HepG2 (cell line): ENCODE data around the gene ADSL. TPM values are rescaled to one million over a fixed set of nuclear protein-coding genes. Genes with fewer than 3 reads are reported as not detected.

Source experiments
- ATAC-seq: fragments of 200-7000 bp; cut with Tn5 transposase; 3 replicates; pipeline ENCODE4 v1.9.1; 2020; ENCODE audit warnings: mild to moderate bottlenecking, moderate library complexity
- BruUV-seq: library from RNA; stranded (reverse); fragments of 400-500 nt; replicated peaks from 2 replicates; lab custom pipeline; 2021; lab: Mats Ljungman, UMichigan
- CTCF ChIA-PET: fragments of 300-600 bp; formaldehyde crosslinking; extraction: SDS; loops from one replicate; lab custom pipeline; 2021; ENCODE audit warnings: low total read pairs, inconsistent platforms, low intra/inter-chr PET ratio; lab: Yijun Ruan, JAX
- POLR2A ChIA-PET: fragments of 350-600 bp; sonication (Branson Sonifier 250); formaldehyde crosslinking; loops from one replicate; lab custom pipeline; 2020; ENCODE audit warnings: antibody characterized with exemption, inconsistent platforms; lab: Yijun Ruan, JAX
- DNase-seq: peaks from one replicate; pipeline ENCODE4 v3.0.0-alpha.2; 2015; ENCODE audit warnings: low spot score
- FAIRE-seq: peaks from 3 replicates; lab custom pipeline; 2011; peaks lifted over from hg19 to GRCh38; lab: Jason Lieb, UNC
- H2AFZ ChIP-seq: one replicate; pipeline ENCODE4 v1.6.1; 2011; ENCODE audit warnings: low read length, inconsistent platforms
- H3K27ac ChIP-seq: fragments of 300-600 bp; 3 replicates; pipeline ENCODE4 v1.8.0; 2011; ENCODE audit warnings: mixed run types, mild to moderate bottlenecking, mixed read lengths, low read length, inconsistent platforms; ENCODE audit not compliant: insufficient read depth; ENCODE audit errors: extremely low read length
- H3K27me3 ChIP-seq, 2 experiments: fragments of 200-600 bp in 1 of 2; 2 replicates in 1 of 2; 3 replicates in 1 of 2; pipeline versions ENCODE4 v1.6.0 to v1.8.0; 2011; ENCODE audit warnings: low read length in 2 of 2, mild to moderate bottlenecking in 2 of 2, moderate library complexity in 2 of 2, inconsistent platforms in 1 of 2; ENCODE audit not compliant: insufficient read depth in 2 of 2, control insufficient read depth in 1 of 2
- H3K36me3 ChIP-seq, 2 experiments: fragments of 200-600 bp in 1 of 2; replicated peaks in 1 of 2; 2 replicates in 1 of 2; 3 replicates in 1 of 2; pipeline versions ENCODE4 v1.5.1 to v1.8.0; 2011; ENCODE audit warnings: low read length in 2 of 2, inconsistent platforms in 1 of 2; ENCODE audit not compliant: insufficient read depth in 2 of 2, control insufficient read depth in 1 of 2
- H3K4me1 ChIP-seq: 2 replicates; pipeline ENCODE4 v1.5.1; 2012; ENCODE audit warnings: low read length, inconsistent platforms; ENCODE audit not compliant: insufficient read depth
- H3K4me2 ChIP-seq: 2 replicates; pipeline ENCODE4 v1.6.0; 2011; ENCODE audit warnings: low read depth, low read length, inconsistent platforms
- H3K4me3 ChIP-seq, 3 experiments: fragments of 200-600 bp in 1 of 3; sonication (generic), shearing (Covaris generic) in 1 of 3; replicated peaks in 1 of 3; 2 replicates each; pipeline ENCODE4 v1.5.1; 2011 to 2016; ENCODE audit warnings: low read length in 3 of 3, inconsistent platforms in 2 of 3, low read depth in 2 of 3, mild to moderate bottlenecking in 2 of 3, control low read depth in 1 of 3, mixed read lengths in 1 of 3; ENCODE audit not compliant: insufficient read depth in 1 of 3
- H3K79me2 ChIP-seq: one replicate; pipeline ENCODE4 v1.6.1; 2011; ENCODE audit warnings: low read length, inconsistent platforms; ENCODE audit not compliant: insufficient read depth
- H3K9ac ChIP-seq: 2 replicates; pipeline ENCODE4 v1.6.0; 2011; ENCODE audit warnings: mild to moderate bottlenecking, low read depth, low read length, inconsistent platforms; ENCODE audit not compliant: insufficient read depth
- H3K9me3 ChIP-seq: 2 replicates; pipeline ENCODE4 v1.5.1; 2012; ENCODE audit warnings: mild to moderate bottlenecking, low read length
- H4K20me1 ChIP-seq: 2 replicates; pipeline ENCODE4 v1.6.0; 2011; ENCODE audit warnings: inconsistent platforms, mild to moderate bottlenecking, low read length, moderate library complexity; ENCODE audit not compliant: insufficient read depth
- CTCF ChIP-seq: sonication (generic); formaldehyde crosslinking; IDR thresholded peaks from 2 replicates; pipeline ENCODE4 v1.5.0; 2020; ENCODE audit warnings: mild to moderate bottlenecking, missing genetic modification reagents, moderate library complexity
- FOXK1 ChIP-seq: sonication (generic); formaldehyde crosslinking; IDR thresholded peaks from 2 replicates; pipeline ENCODE4 v1.4.0; 2020; ENCODE audit warnings: low read depth, missing genetic modification reagents, borderline replicate concordance
- GTF3A ChIP-seq: sonication (generic); formaldehyde crosslinking; conservative IDR thresholded peaks from 2 replicates; pipeline ENCODE4 v1.4.0; 2020; ENCODE audit warnings: mild to moderate bottlenecking, missing genetic modification reagents
- KIAA2018 ChIP-seq: sonication (generic); formaldehyde crosslinking; IDR thresholded peaks from 2 replicates; pipeline ENCODE4 v1.5.0; 2020; ENCODE audit warnings: mild to moderate bottlenecking, missing genetic modification reagents, borderline replicate concordance
- MED1 ChIP-seq: sonication (generic); formaldehyde crosslinking; IDR thresholded peaks from 2 replicates; pipeline ENCODE4 v1.4.0; 2020; ENCODE audit warnings: missing genetic modification reagents
- SAFB2 ChIP-seq: sonication (generic); formaldehyde crosslinking; IDR thresholded peaks from 2 replicates; pipeline ENCODE4 v1.5.1; 2020; ENCODE audit warnings: missing genetic modification reagents, low read depth, mild to moderate bottlenecking, borderline replicate concordance
- SMYD3 ChIP-seq: sonication (generic); formaldehyde crosslinking; IDR thresholded peaks from 2 replicates; pipeline ENCODE4 v1.8.1; 2023; ENCODE audit warnings: mild to moderate bottlenecking, missing genetic modification reagents
- SSRP1 ChIP-seq: IDR thresholded peaks from 2 replicates; pipeline ENCODE4 v1.6.1; 2016; ENCODE audit warnings: control low read depth
- ZC3H4 ChIP-seq: sonication (generic); formaldehyde crosslinking; IDR thresholded peaks from 2 replicates; pipeline ENCODE4 v1.4.0; 2020; ENCODE audit warnings: missing genetic modification reagents, borderline replicate concordance
- ZFP36 ChIP-seq: fragments of 150-350 bp; IDR thresholded peaks from 2 replicates; pipeline ENCODE4 v1.6.1; 2018; ENCODE audit warnings: borderline replicate concordance, low read length, low read depth; ENCODE audit not compliant: partially characterized antibody
- ZMAT3 ChIP-seq: sonication (generic); formaldehyde crosslinking; conservative IDR thresholded peaks from 2 replicates; pipeline ENCODE4 v1.7.0; 2021; ENCODE audit warnings: missing genetic modification reagents
- ZNF546 ChIP-seq: sonication (generic); formaldehyde crosslinking; conservative IDR thresholded peaks from 2 replicates; pipeline ENCODE4 v1.8.1; 2023; ENCODE audit warnings: mild to moderate bottlenecking, missing genetic modification reagents
- ZNF556 ChIP-seq: sonication (generic); formaldehyde crosslinking; IDR thresholded peaks from 2 replicates; pipeline ENCODE4 v1.4.0; 2020; ENCODE audit warnings: mild to moderate bottlenecking, missing genetic modification reagents, borderline replicate concordance
- ZNF850 ChIP-seq: sonication (generic); formaldehyde crosslinking; conservative IDR thresholded peaks from 2 replicates; pipeline ENCODE4 v1.9.0; 2021; ENCODE audit warnings: mild to moderate bottlenecking, missing genetic modification reagents
- WGBS: methylation state at CpG from one replicate; pipeline ENCODE4 v1.1.6; 2017; ENCODE audit warnings: low lambda C conversion rate; 5-methylcytosine and 5-hydroxymethylcytosine counted together
- in situ Hi-C: cut with HindIII; loops from 2 replicates; pipeline ENCODE4 v1.10.0; 2017; ENCODE audit warnings: low pct_unique_long_range_greater_than_20kb; ENCODE audit not compliant: extremely low pct_ligation_motif_present
- intact Hi-C: fragments of 100-400 bp; cut with micrococcal nuclease; formaldehyde crosslinking; loops from one replicate; pipeline ENCODE4 v1.10.0; 2022; ENCODE audit not compliant: unreplicated experiment
- polyA plus RNA-seq, 8 experiments: library from polyadenylated mRNA; depleted of rRNA in 3 of 8; stranded (reverse) in 7 of 8; unstranded in 1 of 8; fragments of >200 nt; fragmentation: Illumina TruSeq in 4 of 8; extraction: Trizol in 4 of 8; gene quantifications; 2 replicates each; pipeline versions ENCODE4 v1.2.1 to v1.2.3, GENCODE V29; 2011 to 2016; ENCODE audit warnings: low read depth in 4 of 8, missing spikeins in 1 of 8, mixed read lengths in 1 of 8; ENCODE audit not compliant: insufficient read depth in 1 of 8
- total RNA-seq, 5 experiments: library from RNA; depleted of rRNA; stranded (reverse); fragments of >200 nt; fragmentation: Illumina TruSeq; extraction: Trizol; gene quantifications; 2 replicates each; pipeline ENCODE4 v1.2.3, GENCODE V29; 2016; ENCODE audit warnings: low read depth in 1 of 5

Gene ADSL
- total and polyA plus RNA-seq, 2 of the 13 experiments (the other 11 are each of a cell fraction or from before 2014, with no cell fraction given) = 123 to 174 TPM

GRCh38 chr22:40401532-40401931 lies 55.2 kb downstream of the ADSL start:
- Histone ChIP-seq H3K27ac (no peak overlapping the region), H2AFZ (no peak overlapping the region), H3K4me1 (no peaks in the 10 kb centered on the region), H4K20me1 (no peaks in the 10 kb centered on the region), H3K9me3 (no peaks in the 10 kb centered on the region), H3K4me2 (no peak overlapping the region), H3K27me3 (no peaks in the 10 kb centered on the region), H3K9ac (no peak overlapping the region), H3K36me3 (peaks cover 5 to 15% of the 10 kb centered on the region in 2 experiments; a peak in 4 of 5 replicates), H3K4me3 (no peak overlapping the region), H3K79me2 (no peaks in the 10 kb centered on the region)
- WGBS = 98% methylated on average over 4 of the region's 4 CpGs
- TF ChIP-seq ZNF556 (CRISPR knock-in tag) = no peak
- no peak for TF ChIP-seq SSRP1 (CRISPR knock-in tag)
- TF ChIP-seq SMYD3 (CRISPR knock-in tag) = no peak
- TF ChIP-seq ZMAT3 (CRISPR knock-in tag) = no peak
- no peak for TF ChIP-seq ZNF546 (CRISPR knock-in tag)
- no peak for TF ChIP-seq FOXK1 (CRISPR knock-in tag)
- no peak for TF ChIP-seq ZC3H4
- no peak for TF ChIP-seq ZFP36
- TF ChIP-seq MED1 (CRISPR knock-in tag) = no peak
- TF ChIP-seq CTCF (CRISPR knock-in tag) = no peak
- TF ChIP-seq SAFB2 (CRISPR knock-in tag) = no peak
- TF ChIP-seq KIAA2018 (CRISPR knock-in tag) = no peak
- TF ChIP-seq ZNF850 (CRISPR knock-in tag) = no peak
- no peak for TF ChIP-seq GTF3A
- DNase-seq (no peak), ATAC-seq (no peak), FAIRE-seq (no peak)
- CTCF ChIA-PET = no interaction called here
- POLR2A ChIA-PET = no interaction called here
- in situ Hi-C loops = no loop called here
- intact Hi-C loops = no loop called here
- BruUV-seq = no TSS peak
